Keratinocyte (primary cell): ENCODE data around the gene CTRB2. TPM values are rescaled to one million over a fixed set of nuclear protein-coding genes. Genes with fewer than 3 reads are reported as not detected.

Experiments used
- DNase-seq: peaks from one replicate; pipeline ENCODE4 v3.0.0-alpha.2; 2011; ENCODE audit warnings: low read depth, missing footprints, low spot score
- FAIRE-seq: peaks from 2 replicates; lab custom pipeline; 2011; peaks lifted over from hg19 to GRCh38; lab: Jason Lieb, UNC
- H2AFZ ChIP-seq: 2 replicates; pipeline ENCODE4 v1.6.0; 2012; ENCODE audit warnings: low read length, control low read depth, inconsistent platforms; ENCODE audit not compliant: control insufficient read depth
- H3K27ac ChIP-seq: 2 replicates; pipeline ENCODE4 v1.5.1; 2011; ENCODE audit warnings: low read length; ENCODE audit not compliant: control insufficient read depth, insufficient read depth
- H3K27me3 ChIP-seq: 3 replicates; pipeline ENCODE4 v1.6.0; 2011; ENCODE audit warnings: low read length; ENCODE audit not compliant: control insufficient read depth, insufficient read depth; ENCODE audit errors: extremely low read depth
- H3K36me3 ChIP-seq, 2 experiments: 2 replicates in 1 of 2; 3 replicates in 1 of 2; pipeline ENCODE4 v1.5.1; 2011; ENCODE audit warnings: low read length in 2 of 2, mild to moderate bottlenecking in 1 of 2; ENCODE audit not compliant: control insufficient read depth in 2 of 2, insufficient read depth in 2 of 2; ENCODE audit errors: extremely low read depth in 1 of 2
- H3K4me1 ChIP-seq: 3 replicates; pipeline ENCODE4 v1.5.1; 2011; ENCODE audit warnings: low read length; ENCODE audit not compliant: control insufficient read depth, insufficient read depth; ENCODE audit errors: extremely low read depth
- H3K4me2 ChIP-seq: 3 replicates; pipeline ENCODE4 v1.6.0; 2011; ENCODE audit warnings: low read depth, low read length; ENCODE audit not compliant: control insufficient read depth, insufficient read depth; ENCODE audit errors: extremely low read depth
- H3K4me3 ChIP-seq, 3 experiments: fragments of 200-600 bp in 1 of 3; sonication (generic) in 1 of 3; 2 replicates in 2 of 3; 3 replicates in 1 of 3; pipeline ENCODE4 v1.5.1; 2011 to 2016; ENCODE audit warnings: low read length in 3 of 3, mild to moderate bottlenecking in 3 of 3, control low read depth in 2 of 3, inconsistent platforms in 1 of 3, low read depth in 1 of 3, mixed read lengths in 1 of 3, mixed run types in 1 of 3, moderate library complexity in 1 of 3; ENCODE audit not compliant: control insufficient read depth in 2 of 3, insufficient read depth in 2 of 3; ENCODE audit errors: extremely low read depth in 1 of 3
- H3K79me2 ChIP-seq: 2 replicates; pipeline ENCODE4 v1.6.0; 2012; ENCODE audit warnings: low read length; ENCODE audit not compliant: control insufficient read depth, insufficient read depth
- H3K9ac ChIP-seq: 3 replicates; pipeline ENCODE4 v1.6.0; 2011; ENCODE audit warnings: low read length; ENCODE audit not compliant: control insufficient read depth, insufficient read depth; ENCODE audit errors: extremely low read depth
- H3K9me1 ChIP-seq: 3 replicates; pipeline ENCODE4 v1.6.0; 2011; ENCODE audit warnings: low read length; ENCODE audit not compliant: control insufficient read depth, insufficient read depth; ENCODE audit errors: extremely low read depth
- H3K9me3 ChIP-seq: 2 replicates; pipeline ENCODE4 v1.5.1; 2012; ENCODE audit warnings: low read depth, low read length; ENCODE audit not compliant: control insufficient read depth
- H4K20me1 ChIP-seq: 3 replicates; pipeline ENCODE4 v1.6.0; 2011; ENCODE audit warnings: low read length; ENCODE audit not compliant: control insufficient read depth, insufficient read depth; ENCODE audit errors: extremely low read depth
- CTCF ChIP-seq, 3 experiments: IDR thresholded peaks in 1 of 3; conservative IDR thresholded peaks in 1 of 3; optimal IDR thresholded peaks in 1 of 3; 2 replicates in 2 of 3; 3 replicates in 1 of 3; pipeline versions ENCODE3 to v1.5.1; 2011; ENCODE audit warnings: low read length in 3 of 3, mild to moderate bottlenecking in 3 of 3, moderate library complexity in 2 of 3, control low read depth in 1 of 3, inconsistent platforms in 1 of 3; ENCODE audit not compliant: insufficient read depth in 2 of 3; ENCODE audit errors: extremely low read depth in 1 of 3
- EZH2 ChIP-seq: IDR thresholded peaks from one replicate; pipeline ENCODE4 v1.6.1; 2012; ENCODE audit warnings: inconsistent platforms, mild to moderate bottlenecking, low read length, moderate library complexity
- dilution Hi-C: fragments of 300-500 bp; cut with MboI; formaldehyde crosslinking; loops from one replicate; pipeline ENCODE4 v1.7.0; 2020; ENCODE audit warnings: low sequenced_read_pairs; ENCODE audit not compliant: extremely low pct_ligation_motif_present
- polyA plus RNA-seq, 5 experiments: library from polyadenylated mRNA; depleted of rRNA in 3 of 5; stranded (reverse) in 3 of 5; stranded (forward) in 1 of 5; unstranded in 1 of 5; fragments of >200 nt; gene quantifications; 1 replicate in 1 of 5; 2 replicates in 3 of 5; 3 replicates in 1 of 5; pipeline versions ENCODE4 v1.2.1 to v1.2.3, GENCODE V29; 2011 to 2012; ENCODE audit warnings: missing spikeins in 2 of 5, low read depth in 1 of 5, low replicate concordance in 1 of 5

CTRB2 gene
- polyA plus RNA-seq, 1 donor (not counting 4 experiments of a cell fraction or from before 2014, with no cell fraction given), result not detected

- no peak overlapping the region for H2AFZ ChIP-seq
- no peaks in the 10 kb centered on the region for H3K9me3 ChIP-seq
- H3K9ac ChIP-seq, result no peak overlapping the region
- H3K27ac ChIP-seq, result no peak overlapping the region
- no peaks in the 10 kb centered on the region for H3K9me1 ChIP-seq
- H3K36me3 ChIP-seq, result no peaks in the 10 kb centered on the region
- H4K20me1 ChIP-seq, result no peaks in the 10 kb centered on the region
- no peak overlapping the region for H3K4me3 ChIP-seq
- no peak for FAIRE-seq
- H3K79me2 ChIP-seq, result no peaks in the 10 kb centered on the region
- no peak for DNase-seq
- dilution Hi-C loops, result no loop called here
- peaks cover 5% of the 10 kb centered on the region for H3K27me3 ChIP-seq
- H3K4me1 ChIP-seq, result no peaks in the 10 kb centered on the region
- H3K4me2 ChIP-seq, result no peak overlapping the region
- TF ChIP-seq EZH2 (no peak), CTCF (optimal IDR thresholded peaks at IDR 0.05 in 1 of 3, IDR thresholded peaks at IDR 0.05 in 1 of 3, conservative IDR thresholded peaks at IDR 0.05 in 1 of 3; ENCODE audit: extremely low read depth in 1 of 3, insufficient read depth in 2 of 3, low read length in 3 of 3) (no peak)
These were observed 18.0 kb downstream of the CTRB2 start for GRCh38 chr16:75188832-75189477.

- H3K36me3 ChIP-seq, result no peaks in the 10 kb centered on the region
- H3K4me1 ChIP-seq, result no peaks in the 10 kb centered on the region
- H3K9me3 ChIP-seq, result peaks cover under 1% of the 10 kb centered on the region
- H3K27ac ChIP-seq, result no peak overlapping the region
- DNase-seq (no peak), FAIRE-seq (no peak)
- no peaks in the 10 kb centered on the region for H3K79me2 ChIP-seq
- TF ChIP-seq CTCF (optimal IDR thresholded peaks at IDR 0.05 in 1 of 3, IDR thresholded peaks at IDR 0.05 in 1 of 3, conservative IDR thresholded peaks at IDR 0.05 in 1 of 3; ENCODE audit: extremely low read depth in 1 of 3, insufficient read depth in 2 of 3, low read length in 3 of 3) (no peak), EZH2 (no peak)
- H3K27me3 ChIP-seq, result no peaks in the 10 kb centered on the region
- no peak overlapping the region for H3K9ac ChIP-seq
- no peaks in the 10 kb centered on the region for H3K9me1 ChIP-seq
- no peak overlapping the region for H3K4me3 ChIP-seq
- no peak overlapping the region for H3K4me2 ChIP-seq
- H4K20me1 ChIP-seq, result no peaks in the 10 kb centered on the region
- dilution Hi-C loops, result no loop called here
- H2AFZ ChIP-seq, result no peak overlapping the region
These were observed 25.3 kb downstream of the CTRB2 start for GRCh38 chr16:75181630-75182029.
